GM18505 (cell line): ENCODE measurements around the gene CDH23.

Experiments used
- ATAC-seq: cut with Tn5 transposase; IDR thresholded peaks from one replicate; pipeline ENCODE4 v1.9.1; 2021; ENCODE audit not compliant: unreplicated experiment
- POLR2A ChIP-seq: IDR thresholded peaks from 4 replicates; pipeline ENCODE4 v1.6.1; 2011; ENCODE audit warnings: borderline replicate concordance; ENCODE audit not compliant: insufficient read depth, insufficient read length; ENCODE audit errors: extremely low read depth

The CDH23 gene

DNA sequence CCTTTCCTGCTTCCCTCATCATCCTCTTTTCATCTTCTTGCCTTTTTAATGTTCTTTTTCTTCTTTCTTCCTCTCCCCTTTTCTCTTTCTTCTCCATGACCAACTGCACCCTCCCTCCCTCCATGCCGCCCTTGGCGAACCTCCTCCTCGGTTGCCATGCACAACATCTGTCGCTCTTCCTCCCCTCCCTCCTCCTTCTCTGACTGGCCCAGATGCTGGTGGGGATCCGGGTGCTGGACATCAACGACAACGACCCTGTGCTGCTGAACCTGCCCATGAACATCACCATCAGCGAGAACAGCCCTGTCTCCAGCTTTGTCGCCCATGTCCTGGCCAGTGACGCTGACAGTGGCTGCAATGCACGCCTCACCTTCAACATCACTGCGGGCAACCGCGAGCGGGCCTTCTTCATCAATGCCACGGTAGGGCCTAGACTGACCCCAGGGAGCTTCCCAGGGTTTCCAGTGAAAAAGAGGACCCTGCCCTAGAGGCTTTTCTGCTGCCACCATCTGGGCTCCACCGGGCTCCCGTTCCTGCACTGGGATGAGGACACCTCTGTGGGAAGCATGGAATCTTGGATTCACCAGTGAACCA lies 388.1 kb downstream of the CDH23 start:
- ATAC-seq = no peak
- no peak for TF ChIP-seq POLR2A

DNA sequence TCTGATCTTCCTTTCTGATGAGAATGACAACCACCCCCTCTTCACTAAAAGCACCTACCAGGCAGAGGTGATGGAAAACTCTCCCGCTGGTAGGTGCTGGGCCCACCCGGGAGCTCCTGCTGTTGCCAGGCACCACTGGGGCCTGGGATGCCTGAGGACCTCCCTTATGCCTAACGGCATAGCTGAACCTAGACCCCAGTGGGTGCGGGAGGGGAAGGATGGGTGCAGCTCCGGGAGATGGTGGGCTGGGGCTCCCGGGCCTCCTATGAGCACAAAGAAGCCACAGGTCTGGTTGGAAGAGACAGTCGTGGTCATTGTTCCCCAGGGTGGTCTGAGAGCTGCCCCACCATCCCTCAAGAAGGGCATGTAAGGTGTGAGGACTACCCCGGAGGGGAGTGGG lies 392.2 kb downstream of the CDH23 start:
- no peak for ATAC-seq
- no peak for TF ChIP-seq POLR2A

DNA sequence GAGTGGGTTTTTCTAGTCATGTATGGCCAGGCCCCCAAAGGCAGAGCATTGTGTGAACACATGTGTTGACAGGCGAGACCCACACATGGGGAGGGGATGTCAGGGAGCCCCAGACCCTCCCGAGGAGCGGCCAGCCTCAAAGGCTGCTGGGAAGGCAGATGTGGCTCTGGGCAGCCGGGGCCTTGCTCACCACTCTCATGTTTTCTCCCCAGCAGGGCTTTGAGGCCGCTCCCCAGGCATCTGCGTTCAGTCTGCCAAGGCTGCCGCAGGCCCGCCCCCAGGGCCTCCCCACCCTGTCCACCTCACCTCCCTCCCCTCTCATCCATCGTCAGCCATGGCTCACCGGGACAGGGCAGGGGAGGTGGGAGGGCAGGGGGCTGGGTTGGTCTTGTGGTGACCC lies 393.2 kb downstream of the CDH23 start:
- ATAC-seq = no peak
- TF ChIP-seq POLR2A = no peak

DNA sequence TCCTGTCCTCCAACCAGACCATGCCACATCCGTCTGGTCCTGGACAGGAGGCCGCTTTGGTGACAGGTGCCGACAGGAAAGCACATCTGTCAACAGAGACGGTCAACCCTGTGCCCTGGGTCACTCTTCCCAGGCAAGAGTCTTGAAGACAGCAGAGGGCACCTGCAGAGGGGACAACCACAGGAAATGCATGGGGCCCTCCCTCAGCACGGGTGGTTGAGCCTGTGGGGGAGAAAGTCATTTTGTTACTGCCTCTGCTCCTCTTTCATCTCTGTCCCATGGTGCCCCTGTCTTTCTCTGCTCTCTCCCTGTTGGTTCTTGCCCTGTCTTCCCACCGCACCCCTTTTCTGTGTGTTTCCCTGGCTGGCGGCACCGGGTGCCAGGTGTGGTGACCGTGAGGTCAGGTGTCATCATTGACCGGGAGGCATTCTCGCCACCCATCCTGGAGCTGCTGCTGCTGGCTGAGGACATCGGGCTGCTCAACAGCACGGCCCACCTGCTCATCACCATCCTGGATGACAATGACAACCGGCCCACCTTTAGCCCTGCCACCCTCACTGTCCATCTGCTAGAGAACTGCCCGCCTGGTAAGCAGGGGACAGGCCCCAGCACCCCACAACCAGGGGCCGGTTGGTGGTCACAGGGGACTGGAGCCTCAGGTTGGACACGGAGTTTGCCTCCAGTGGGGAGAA lies 394.2 kb downstream of the CDH23 start:
- ATAC-seq = peak; percentile 50
- no peak for TF ChIP-seq POLR2A

DNA sequence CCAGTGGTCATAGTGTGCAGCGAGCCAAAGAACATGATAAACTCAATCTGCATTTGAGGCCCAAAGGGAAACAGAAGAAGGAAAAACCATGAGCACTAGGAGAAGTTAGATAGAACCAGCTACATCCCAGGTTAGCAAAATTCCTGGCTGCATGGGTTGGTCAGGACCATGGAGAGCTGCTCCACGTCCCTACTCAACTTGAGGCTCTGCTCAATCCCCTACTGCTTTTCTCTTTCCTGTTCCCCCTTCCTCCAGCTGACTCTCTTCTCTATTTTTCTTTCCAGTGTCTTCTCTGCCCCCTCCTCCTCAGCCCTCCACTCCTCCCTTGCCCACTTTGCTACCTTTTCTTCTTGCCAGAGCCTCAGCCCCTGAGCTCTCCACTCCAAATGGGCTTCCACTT lies 398.5 kb downstream of the CDH23 start:
- ATAC-seq = no peak
- no peak for TF ChIP-seq POLR2A

DNA sequence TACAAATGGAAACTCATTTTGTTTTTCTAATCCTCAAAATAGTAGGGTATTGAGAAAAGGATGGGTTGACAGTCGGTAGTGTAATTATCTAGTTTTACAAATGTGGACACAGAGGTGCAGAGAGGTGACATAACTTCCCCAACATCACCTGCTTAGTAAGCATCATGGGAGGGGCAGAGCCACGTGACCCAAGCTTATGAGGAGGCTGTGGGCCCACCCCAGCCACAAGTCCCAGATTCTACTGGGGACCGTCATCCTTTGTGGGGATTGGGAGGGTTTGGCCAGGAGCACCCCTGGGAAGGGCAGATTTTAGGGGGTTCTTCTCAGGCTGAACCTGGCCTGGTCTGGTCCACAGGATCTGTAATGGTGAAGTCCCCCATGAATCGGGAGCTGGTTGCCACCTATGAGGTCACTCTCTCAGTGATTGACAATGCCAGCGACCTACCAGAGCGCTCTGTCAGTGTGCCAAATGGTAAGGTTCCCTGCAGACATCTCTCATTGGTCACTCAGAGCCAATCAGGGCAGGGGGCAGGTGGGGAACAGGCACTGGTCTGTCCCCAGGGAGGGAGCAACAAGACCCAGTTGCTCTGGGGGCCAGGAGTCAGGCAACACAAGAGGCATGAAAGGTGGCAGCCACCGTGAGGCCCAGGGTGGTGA lies 400.2 kb downstream of the CDH23 start:
- ATAC-seq = no peak
- TF ChIP-seq POLR2A = no peak

DNA sequence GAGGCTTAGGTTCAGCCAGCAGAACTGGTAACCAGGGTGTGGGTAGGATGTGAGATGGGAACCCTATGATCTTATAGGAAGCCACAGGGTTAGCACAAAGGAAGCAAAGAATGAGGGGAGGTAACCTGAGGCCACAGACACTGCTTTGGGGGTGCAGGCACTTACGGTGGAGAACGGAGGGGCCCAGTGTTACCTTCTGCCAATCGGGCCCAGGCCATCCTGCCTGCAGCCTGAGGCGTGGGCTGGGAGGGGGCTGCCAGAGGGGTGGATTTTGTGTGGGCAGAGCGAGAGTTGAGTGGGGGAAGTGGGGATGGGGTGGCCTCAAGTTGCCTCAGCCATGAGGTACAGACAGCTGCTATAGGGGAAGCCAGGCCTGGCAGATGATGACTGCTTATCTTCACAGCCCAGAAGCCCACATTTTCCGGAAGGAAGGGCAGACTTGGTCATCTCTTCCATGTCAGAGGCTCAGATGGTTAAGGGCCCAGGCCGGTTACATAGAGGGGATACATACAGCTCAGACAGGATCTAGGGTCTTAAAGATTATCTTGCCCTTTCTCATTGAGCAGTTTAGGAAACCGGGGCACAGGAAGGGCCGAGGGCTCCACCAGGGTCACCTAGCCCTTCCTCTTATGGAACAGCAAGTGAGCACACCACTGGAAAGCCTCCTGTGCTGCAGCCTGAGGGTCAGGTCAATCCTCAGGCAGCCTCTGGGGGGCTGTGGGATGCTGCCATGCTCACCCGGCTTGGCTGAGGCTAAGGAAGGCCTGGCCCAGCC lies 401.0 kb downstream of the CDH23 start:
- TF ChIP-seq POLR2A = no peak
- no peak for ATAC-seq

DNA sequence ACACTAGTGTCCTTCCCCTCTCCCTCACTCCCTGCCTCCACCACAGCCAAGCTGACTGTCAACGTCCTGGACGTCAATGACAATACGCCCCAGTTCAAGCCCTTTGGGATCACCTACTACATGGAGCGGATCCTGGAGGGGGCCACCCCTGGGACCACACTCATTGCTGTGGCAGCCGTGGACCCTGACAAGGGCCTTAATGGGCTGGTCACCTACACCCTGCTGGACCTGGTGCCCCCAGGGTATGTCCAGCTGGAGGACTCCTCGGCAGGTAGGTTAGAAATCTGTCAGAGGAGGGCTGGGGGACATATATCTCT lies 401.5 kb downstream of the CDH23 start:
- no peak for TF ChIP-seq POLR2A
- no peak for ATAC-seq

DNA sequence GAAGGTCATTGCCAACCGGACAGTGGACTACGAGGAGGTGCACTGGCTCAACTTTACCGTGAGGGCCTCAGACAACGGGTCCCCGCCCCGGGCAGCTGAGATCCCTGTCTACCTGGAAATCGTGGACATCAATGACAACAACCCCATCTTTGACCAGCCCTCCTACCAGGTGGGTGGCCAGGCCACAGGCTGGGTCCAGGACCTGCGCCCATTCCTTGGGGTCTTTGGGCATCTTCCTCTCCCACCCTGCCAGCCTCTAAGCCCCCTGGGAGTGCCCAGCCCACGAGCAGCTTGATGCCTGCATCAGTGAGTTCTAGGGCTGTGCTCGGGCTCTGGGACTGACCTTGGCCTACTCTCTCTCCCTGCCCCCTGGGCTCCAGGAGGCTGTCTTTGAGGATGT lies 402.4 kb downstream of the CDH23 start:
- TF ChIP-seq POLR2A = no peak
- ATAC-seq = no peak

DNA sequence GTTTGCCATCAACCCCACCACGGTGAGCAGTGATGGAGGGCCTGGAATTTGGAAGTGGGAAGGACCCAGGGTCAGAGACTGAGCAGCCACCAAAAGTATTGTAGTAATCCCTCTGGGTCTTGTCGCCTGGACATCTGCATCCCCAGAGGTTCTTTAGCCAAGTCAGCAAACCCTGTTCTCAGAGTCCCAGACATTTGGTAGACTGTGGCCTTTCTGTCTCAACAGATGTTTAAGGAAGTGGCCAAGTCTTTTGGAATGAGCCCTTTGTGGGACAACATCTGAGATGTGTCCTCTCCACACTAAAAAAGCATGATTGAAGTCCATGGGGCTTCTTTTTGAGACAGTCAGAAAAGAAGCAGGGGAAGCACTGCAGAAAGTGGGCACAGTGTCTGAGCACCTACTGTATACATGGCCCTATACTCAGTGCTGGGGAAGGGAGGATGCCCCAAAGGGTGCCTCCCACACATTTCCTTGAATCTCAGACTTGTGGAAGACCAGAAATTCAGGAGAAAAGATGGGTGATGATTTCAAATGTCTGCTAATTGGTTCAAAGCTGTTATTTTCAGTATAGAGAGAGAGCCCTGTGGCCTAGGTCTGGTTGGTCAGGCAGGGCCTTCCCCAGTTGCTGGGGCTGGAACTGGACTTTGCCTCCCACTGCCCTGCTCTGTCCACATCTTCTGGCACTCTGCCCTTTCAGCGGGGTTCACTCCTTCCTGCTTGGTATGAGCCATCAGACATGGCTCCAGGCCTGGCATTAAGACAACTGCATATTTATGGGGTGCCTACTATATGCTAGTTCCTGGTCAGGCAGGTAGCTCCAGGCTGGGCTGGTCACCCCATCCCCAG lies 403.1 kb downstream of the CDH23 start:
- TF ChIP-seq POLR2A = no peak
- ATAC-seq = no peak

DNA sequence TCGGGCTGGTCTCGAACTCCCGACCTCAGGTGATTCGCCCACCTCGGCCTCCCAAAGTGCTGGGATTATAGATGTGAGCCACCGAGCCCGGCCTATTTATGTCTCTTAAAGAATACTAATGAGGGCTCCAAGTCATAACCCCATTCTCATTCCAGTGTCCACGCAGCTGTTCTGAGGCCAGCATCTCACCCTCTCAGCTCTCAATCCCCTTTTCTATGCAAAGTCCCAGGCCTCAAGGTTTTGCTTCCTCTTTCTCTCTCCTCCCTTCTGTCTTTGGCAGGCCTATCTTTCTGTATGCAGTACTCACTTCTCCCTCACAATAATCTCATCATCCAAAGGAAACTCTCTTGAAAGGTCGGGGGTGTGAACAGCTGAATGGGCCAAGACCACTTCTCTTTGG lies 404.6 kb downstream of the CDH23 start:
- no peak for TF ChIP-seq POLR2A
- peak; percentile 76 for ATAC-seq

DNA sequence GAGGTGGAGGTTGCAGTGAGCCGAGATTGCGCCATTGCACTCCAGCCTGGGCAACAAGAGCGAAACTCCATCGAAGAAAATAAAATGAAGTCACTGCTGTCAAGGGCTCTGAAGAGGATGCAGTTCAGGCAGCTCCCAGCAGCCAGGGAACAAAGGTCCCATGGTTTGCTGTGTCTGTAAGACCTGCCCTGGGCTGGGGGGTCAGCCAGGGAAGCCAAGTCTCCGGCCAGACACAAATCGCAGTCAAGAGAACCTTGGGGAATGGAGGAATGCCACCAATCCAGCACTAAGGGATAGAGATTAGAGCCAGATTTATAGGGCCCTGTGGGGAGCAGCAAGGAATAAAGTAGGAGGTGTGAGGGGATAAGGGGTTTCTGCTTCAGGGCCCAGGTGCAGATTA lies 405.5 kb downstream of the CDH23 start:
- no peak for ATAC-seq
- no peak for TF ChIP-seq POLR2A
